Measurements from ENCODE around the gene BCL2L1. TPM values are rescaled to one million over a fixed set of nuclear protein-coding genes. Genes with fewer than 3 reads are reported as not detected.

BCL2L1 gene
- total RNA-seq, 1 donor = 37.6 TPM

GRCh38 chr20:31680286-31681127 lies 42.2 kb downstream of the BCL2L1 start:
- Histone ChIP-seq H3K4me3 (ENCODE audit: low read length) (no peak overlapping the region), H3K9me3 (ENCODE audit: low read depth, low read length) (no peaks in the 10 kb centered on the region), H3K27me3 (ENCODE audit: insufficient read depth, low read length) (no peaks in the 10 kb centered on the region), H3K4me1 (ENCODE audit: insufficient read depth, low read length) (peaks cover 67% of the 10 kb centered on the region)

- Histone ChIP-seq H3K9me3 (ENCODE audit: low read depth, low read length) (no peaks in the 10 kb centered on the region), H3K4me3 (ENCODE audit: low read length) (no peak overlapping the region), H3K4me1 (ENCODE audit: insufficient read depth, low read length) (peaks cover 73% of the 10 kb centered on the region), H3K27me3 (ENCODE audit: insufficient read depth, low read length) (no peaks in the 10 kb centered on the region)
Observed at GRCh38 chr20:31679357-31680285, 43.0 kb downstream of the BCL2L1 start.

GRCh38 chr20:31678389-31679356 lies 44.0 kb downstream of the BCL2L1 start:
- Histone ChIP-seq H3K4me3 (ENCODE audit: low read length) (no peak overlapping the region), H3K9me3 (ENCODE audit: low read depth, low read length) (no peaks in the 10 kb centered on the region), H3K27me3 (ENCODE audit: insufficient read depth, low read length) (no peaks in the 10 kb centered on the region), H3K4me1 (ENCODE audit: insufficient read depth, low read length) (peaks cover 74% of the 10 kb centered on the region)

- Histone ChIP-seq H3K9me3 (ENCODE audit: low read depth, low read length) (no peaks in the 10 kb centered on the region), H3K4me3 (ENCODE audit: low read length) (no peak overlapping the region), H3K4me1 (ENCODE audit: insufficient read depth, low read length) (peaks cover 79% of the 10 kb centered on the region), H3K27me3 (ENCODE audit: insufficient read depth, low read length) (no peaks in the 10 kb centered on the region)
Observed at GRCh38 chr20:31677553-31678260, 45.0 kb downstream of the BCL2L1 start.

- Histone ChIP-seq H3K27me3 (ENCODE audit: insufficient read depth, low read length) (no peaks in the 10 kb centered on the region), H3K4me1 (ENCODE audit: insufficient read depth, low read length) (peaks cover 85% of the 10 kb centered on the region), H3K9me3 (ENCODE audit: low read depth, low read length) (no peaks in the 10 kb centered on the region), H3K4me3 (ENCODE audit: low read length) (no peak overlapping the region)
Observed at GRCh38 chr20:31676609-31676989, 46.1 kb downstream of the BCL2L1 start.

GRCh38 chr20:31675828-31676608 lies 46.6 kb downstream of the BCL2L1 start:
- Histone ChIP-seq H3K27me3 (ENCODE audit: insufficient read depth, low read length) (no peaks in the 10 kb centered on the region), H3K9me3 (ENCODE audit: low read depth, low read length) (no peaks in the 10 kb centered on the region), H3K4me1 (ENCODE audit: insufficient read depth, low read length) (peaks cover 83% of the 10 kb centered on the region), H3K4me3 (ENCODE audit: low read length) (peak overlapping the region; percentile 56)

- H3K4me3 ChIP-seq (ENCODE audit: low read length) = peak overlapping the region; percentile 56
Observed at GRCh38 chr20:31674895-31675827, 47.5 kb downstream of the BCL2L1 start.

GRCh38 chr20:31673943-31674463 lies 48.7 kb downstream of the BCL2L1 start:
- Histone ChIP-seq H3K9me3 (ENCODE audit: low read depth, low read length) (no peaks in the 10 kb centered on the region), H3K27me3 (ENCODE audit: insufficient read depth, low read length) (no peaks in the 10 kb centered on the region), H3K4me3 (ENCODE audit: low read length) (no peak overlapping the region), H3K4me1 (ENCODE audit: insufficient read depth, low read length) (peaks cover 68% of the 10 kb centered on the region)

More at GRCh38 chr20:31674895-31675827, 47.5 kb downstream of the BCL2L1 start:
- Histone ChIP-seq H3K9me3 (ENCODE audit: low read depth, low read length) (no peaks in the 10 kb centered on the region), H3K27me3 (ENCODE audit: insufficient read depth, low read length) (no peaks in the 10 kb centered on the region), H3K4me1 (ENCODE audit: insufficient read depth, low read length) (peaks cover 75% of the 10 kb centered on the region)

GRCh38 chr20:31673435-31673834 lies 49.2 kb downstream of the BCL2L1 start:
- Histone ChIP-seq H3K27me3 (ENCODE audit: insufficient read depth, low read length) (no peaks in the 10 kb centered on the region), H3K9me3 (ENCODE audit: low read depth, low read length) (no peaks in the 10 kb centered on the region), H3K4me1 (ENCODE audit: insufficient read depth, low read length) (peaks cover 63% of the 10 kb centered on the region), H3K4me3 (ENCODE audit: low read length) (no peak overlapping the region)

GRCh38 chr20:31671324-31671723 lies 51.3 kb downstream of the BCL2L1 start:
- no peaks in the 10 kb centered on the region for H3K9me3 ChIP-seq (ENCODE audit: low read depth, low read length)
- H3K27me3 ChIP-seq (ENCODE audit: insufficient read depth, low read length) = no peaks in the 10 kb centered on the region
- H3K4me3 ChIP-seq (ENCODE audit: low read length) = no peak overlapping the region
- peaks cover 63% of the 10 kb centered on the region for H3K4me1 ChIP-seq (ENCODE audit: insufficient read depth, low read length)

GRCh38 chr20:31670371-31671228 lies 52.1 kb downstream of the BCL2L1 start:
- Histone ChIP-seq H3K4me3 (ENCODE audit: low read length) (no peak overlapping the region), H3K9me3 (ENCODE audit: low read depth, low read length) (no peaks in the 10 kb centered on the region), H3K27me3 (ENCODE audit: insufficient read depth, low read length) (no peaks in the 10 kb centered on the region), H3K4me1 (ENCODE audit: insufficient read depth, low read length) (peaks cover 58% of the 10 kb centered on the region)

- Histone ChIP-seq H3K9me3 (ENCODE audit: low read depth, low read length) (no peaks in the 10 kb centered on the region), H3K4me3 (ENCODE audit: low read length) (no peak overlapping the region), H3K4me1 (ENCODE audit: insufficient read depth, low read length) (peaks cover 51% of the 10 kb centered on the region), H3K27me3 (ENCODE audit: insufficient read depth, low read length) (no peaks in the 10 kb centered on the region)
Observed at GRCh38 chr20:31669876-31670275, 52.8 kb downstream of the BCL2L1 start.
